ENCODE results near the gene AFF3.
"Not testable (repeated sequence)": the region's sequence is repeated elsewhere in the genome, so short reads cannot be mapped to it uniquely, and the experiment has no call there.

AFF3 gene

GRCh38 chr2:99773642-99774041 is 368.7 kb downstream of the AFF3 start:
- FAIRE-seq; DNase-seq (ENCODE audit: low spot score): not testable (repeated sequence)

GRCh38 chr2:99772591-99773331 is 369.6 kb downstream of the AFF3 start:
- FAIRE-seq (no peak), DNase-seq (ENCODE audit: low spot score) (no peak)

GRCh38 chr2:99771681-99772333 is 370.6 kb downstream of the AFF3 start:
- no peak for DNase-seq (ENCODE audit: low spot score)
- no peak for FAIRE-seq

DNA sequence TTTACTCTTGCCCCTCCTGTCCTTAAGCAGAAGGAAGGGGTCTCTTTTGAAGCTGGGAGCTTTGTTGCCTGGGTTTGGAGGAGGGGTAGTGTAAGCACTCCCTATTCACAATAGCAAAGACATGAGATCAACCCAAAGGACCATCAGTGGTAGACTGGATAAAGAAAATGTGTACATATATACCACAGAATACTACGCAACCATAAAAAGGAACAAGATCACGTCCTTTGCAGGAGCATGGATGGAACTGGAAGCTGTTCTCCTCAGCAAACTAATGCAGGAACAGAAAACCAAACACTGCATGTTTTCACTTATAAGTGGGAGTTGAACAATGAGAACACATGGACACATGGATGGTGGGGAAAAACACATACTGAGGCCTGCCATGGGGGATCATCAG is 371.5 kb downstream of the AFF3 start:
- FAIRE-seq (no peak), DNase-seq (ENCODE audit: low spot score) (no peak)

GRCh38 chr2:99765731-99766318 is 376.6 kb downstream of the AFF3 start:
- FAIRE-seq (no peak), DNase-seq (ENCODE audit: low spot score) (no peak)

DNA sequence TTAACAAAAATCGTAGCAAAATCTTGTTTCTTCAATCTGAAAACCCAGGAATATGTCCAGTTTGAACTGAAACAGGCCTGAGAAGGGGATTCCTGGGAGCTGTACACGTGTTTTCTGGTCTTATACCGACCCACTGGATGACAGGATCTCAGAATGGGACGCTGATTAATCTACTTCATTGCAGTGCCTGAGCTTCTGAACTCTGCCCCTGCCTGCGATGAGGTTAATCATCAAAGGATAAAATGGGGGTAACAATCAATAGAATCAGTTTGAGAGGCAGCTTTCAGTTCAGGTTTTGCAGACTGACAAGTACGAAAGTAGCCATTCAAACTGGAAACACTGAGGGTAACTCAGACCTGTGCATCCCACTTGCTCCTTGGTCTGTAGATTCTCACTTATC is 378.6 kb downstream of the AFF3 start:
- FAIRE-seq: no peak

GRCh38 chr2:99762714-99763113 is 379.7 kb downstream of the AFF3 start:
- no peak for FAIRE-seq
- no peak for DNase-seq (ENCODE audit: low spot score)

More for the DNA sequence above, 378.6 kb downstream of the AFF3 start:
- DNase-seq (ENCODE audit: low spot score): no peak

DNA sequence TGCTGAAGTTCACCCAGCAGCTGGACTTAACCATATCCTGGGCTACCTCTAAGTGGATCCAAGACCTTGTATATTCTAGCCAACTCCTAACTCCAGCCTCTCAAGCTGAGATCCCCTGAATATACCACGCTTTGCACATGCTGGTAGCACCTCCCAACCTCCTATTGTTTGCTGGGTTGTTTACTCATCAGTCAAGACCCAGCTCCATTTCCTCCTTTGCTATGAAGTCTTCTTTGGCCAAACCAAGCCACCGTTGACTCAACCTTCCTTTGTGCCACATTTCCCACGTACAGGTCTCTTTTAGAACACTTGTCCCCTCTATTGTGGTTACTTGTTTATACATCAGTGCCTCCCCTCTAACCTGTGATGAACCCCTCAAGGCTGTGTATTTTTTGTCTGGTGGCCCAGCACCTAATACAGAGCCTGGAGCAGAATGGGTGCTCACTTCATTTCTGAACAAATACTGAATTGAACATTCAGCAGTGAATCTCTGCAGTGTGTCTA is 384.7 kb downstream of the AFF3 start:
- DNase-seq (ENCODE audit: low spot score) (no peak), FAIRE-seq (no peak)

DNA sequence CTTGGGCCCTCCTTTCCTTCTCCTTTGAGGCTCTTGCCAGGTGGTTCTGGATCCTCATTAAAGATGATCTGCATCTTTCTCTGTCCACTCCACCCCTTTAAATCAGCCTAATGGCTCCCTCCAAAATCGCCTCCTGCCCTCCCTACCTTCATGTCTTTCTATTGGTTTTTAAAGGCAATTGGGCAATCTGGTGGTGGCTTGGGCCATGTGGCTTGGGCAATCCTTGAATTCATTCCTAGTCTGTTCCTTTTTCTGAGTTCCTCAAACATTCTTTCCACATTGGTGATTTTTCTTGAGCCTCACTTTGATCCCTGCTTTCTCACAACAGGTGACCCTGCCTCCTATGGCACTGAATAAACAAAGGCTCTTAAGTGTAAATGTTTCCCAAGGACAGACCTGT is 386.3 kb downstream of the AFF3 start:
- FAIRE-seq: no peak

GRCh38 chr2:99754210-99754609 is 388.2 kb downstream of the AFF3 start:
- no peak for FAIRE-seq
- DNase-seq (ENCODE audit: low spot score): no peak

More for the DNA sequence above, 386.3 kb downstream of the AFF3 start:
- no peak for DNase-seq (ENCODE audit: low spot score)

DNA sequence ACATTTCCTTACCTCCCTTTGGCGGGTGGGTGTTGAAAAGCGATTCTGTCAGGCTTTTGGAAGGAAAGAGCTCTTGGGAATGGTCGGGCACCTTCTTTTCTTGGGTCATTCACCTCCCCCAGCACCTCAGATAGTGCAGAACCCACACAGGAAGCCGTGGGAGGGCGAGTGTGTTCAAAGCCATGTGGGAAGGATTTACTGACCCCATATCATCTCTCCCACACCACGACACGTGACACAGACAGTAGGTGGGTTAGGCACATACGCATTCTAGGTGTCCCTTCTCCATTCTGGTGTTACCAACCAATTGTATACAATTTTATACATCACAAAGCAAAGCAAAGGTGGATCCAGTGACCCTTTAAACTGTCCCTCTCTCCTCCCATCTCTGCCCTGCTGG is 388.9 kb downstream of the AFF3 start:
- no peak for DNase-seq (ENCODE audit: low spot score)
- no peak for FAIRE-seq

DNA sequence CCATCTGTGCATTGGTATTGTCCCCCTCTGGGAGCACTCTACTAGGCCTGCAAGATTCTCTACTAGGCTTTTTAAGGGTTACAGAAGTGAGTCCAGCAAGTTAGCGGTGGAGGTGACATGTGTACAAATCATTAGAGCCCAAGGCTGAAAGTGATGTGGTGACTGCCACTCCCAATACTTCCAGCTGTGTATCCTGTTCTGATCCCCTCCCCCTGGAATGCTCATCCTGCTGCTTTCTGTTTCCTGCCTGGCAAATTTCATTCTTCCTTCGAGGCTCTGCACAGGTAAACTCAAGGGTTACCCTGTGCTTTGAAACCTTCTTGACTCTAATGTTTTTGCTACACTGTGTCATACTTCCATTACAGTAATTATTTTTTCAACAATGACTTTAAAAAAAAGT is 394.0 kb downstream of the AFF3 start:
- FAIRE-seq: no peak
- no peak for DNase-seq (ENCODE audit: low spot score)

DNA sequence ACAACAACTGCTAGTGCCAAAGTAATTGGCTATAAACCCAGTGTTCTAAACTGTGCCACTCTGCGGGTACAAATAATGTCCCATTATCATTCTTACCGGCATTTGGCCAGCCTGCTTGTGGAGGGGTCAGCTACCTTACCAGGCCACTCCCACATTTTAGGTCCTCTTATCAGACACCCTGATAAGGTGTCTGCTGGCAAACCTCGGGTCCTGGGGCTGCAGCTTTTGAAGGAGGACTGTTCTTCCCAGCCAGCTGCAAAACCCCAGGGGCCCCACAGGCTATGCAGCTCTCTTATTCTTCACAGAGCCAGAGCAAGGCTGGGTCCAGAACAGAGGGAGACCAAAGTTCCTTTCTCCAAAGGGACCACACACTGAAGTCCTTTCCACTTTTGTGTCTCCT is 394.5 kb downstream of the AFF3 start:
- FAIRE-seq (no peak), DNase-seq (ENCODE audit: low spot score) (no peak)

GRCh38 chr2:99743146-99743545 is 399.2 kb downstream of the AFF3 start:
- FAIRE-seq (no peak), DNase-seq (ENCODE audit: low spot score) (no peak)

DNA sequence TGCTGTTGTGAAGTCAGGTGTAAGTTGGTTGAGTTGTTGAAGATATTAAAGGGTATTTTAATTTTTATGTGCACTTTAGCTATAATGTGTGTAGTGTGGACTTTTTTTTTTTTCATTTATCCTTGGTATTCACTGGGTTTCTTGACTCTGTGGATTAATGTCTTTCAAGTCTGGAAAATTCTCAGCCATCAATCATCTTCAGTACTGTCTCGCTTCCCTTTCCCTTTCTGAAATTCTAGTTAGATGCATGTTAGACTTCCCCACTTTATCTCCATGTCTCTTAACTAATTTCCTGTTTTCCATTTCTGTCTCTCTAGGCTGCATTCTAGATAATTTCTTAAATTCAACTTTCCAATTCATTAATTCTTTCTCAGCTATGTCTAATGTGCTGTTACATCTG is 404.9 kb downstream of the AFF3 start:
- FAIRE-seq (no peak), DNase-seq (ENCODE audit: low spot score) (no peak)

DNA sequence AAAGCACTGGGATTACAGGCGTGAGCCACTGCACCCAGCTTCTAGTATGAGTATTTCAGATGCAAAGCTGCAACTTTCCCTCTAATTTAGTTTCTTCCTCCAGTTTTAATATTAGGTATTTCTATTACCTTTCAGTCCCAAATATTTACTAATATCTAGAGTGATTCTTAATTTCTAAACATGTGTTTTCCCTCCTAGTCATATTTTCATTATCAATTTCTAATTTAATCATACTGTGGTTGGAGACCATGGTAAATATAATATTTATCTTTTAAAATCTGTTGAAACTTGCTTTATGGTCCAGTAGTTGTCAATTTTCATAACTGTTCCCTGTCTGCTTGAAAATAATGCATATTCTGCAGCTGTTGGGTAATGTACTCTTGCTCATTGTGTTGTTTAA is 406.6 kb downstream of the AFF3 start:
- DNase-seq (ENCODE audit: low spot score): no peak
- FAIRE-seq: no peak

- DNase-seq (ENCODE audit: low spot score); FAIRE-seq: not testable (repeated sequence)
Observed at GRCh38 chr2:99735314-99735713, 407.1 kb downstream of the AFF3 start.

GRCh38 chr2:99734236-99734635 is 408.2 kb downstream of the AFF3 start:
- DNase-seq (ENCODE audit: low spot score) (no peak), FAIRE-seq (no peak)

DNA sequence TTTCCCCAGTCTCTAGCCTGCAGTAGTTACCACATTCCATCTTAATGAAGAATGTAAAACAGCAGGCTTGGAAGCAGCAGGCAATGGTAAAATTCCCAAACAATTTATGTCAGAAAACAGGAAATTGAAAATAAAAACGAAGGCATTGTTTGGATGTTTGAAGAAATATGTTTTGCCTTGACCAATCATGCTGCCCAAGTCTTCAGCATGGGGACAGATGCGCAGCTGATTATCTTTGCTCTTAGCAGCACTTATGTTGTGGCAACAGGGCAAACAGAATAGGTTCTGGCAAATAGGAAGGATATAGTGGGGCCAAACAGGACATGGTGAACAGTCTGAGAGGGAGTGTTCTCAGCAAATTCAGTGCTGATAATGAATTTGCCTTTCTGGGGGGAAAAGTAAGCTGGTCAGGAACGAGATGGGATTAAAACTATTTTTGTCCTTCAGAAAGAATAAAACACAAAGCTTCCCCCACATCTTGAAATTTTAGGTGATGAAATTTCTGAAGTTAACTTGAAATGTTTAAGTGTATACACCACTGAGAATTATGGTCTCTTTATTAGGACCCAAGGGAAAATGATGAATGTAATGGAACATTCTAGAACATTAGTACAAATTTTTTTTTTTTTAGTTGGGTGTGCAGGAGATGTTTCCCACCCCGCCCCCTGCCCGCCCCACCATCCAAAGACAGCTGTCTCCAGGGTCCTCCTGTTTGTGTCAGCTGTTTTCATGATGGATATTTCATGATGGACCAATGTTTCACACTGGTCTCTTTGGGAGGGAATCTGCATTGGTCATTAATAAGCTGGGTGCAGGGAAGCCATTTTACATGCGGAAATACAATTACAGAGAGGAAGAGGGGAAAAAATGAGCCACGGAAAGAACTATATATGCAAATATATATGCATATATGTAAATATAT is 413.0 kb downstream of the AFF3 start:
- FAIRE-seq: no peak
- DNase-seq (ENCODE audit: low spot score): no peak

DNA sequence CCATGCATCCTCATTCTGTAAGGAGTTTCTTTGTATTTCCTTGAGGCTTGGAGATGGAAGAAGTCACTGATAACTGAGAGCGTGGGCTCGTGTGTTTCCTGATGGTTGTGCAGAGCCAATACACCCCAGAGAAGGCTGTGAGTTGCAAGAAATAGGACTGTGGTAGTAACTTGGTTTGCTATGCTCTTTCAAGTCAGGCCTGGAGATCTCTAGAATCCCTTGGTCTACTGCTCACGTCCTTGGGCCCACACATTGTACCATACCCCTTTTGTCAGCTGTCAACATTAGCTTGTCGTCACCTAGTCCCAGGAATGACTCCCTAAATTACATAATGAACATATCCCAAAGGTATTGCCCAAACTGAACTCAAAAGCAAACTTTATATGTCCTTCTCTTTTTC is 414.2 kb downstream of the AFF3 start:
- no peak for FAIRE-seq

GRCh38 chr2:99727199-99727598 is 415.2 kb downstream of the AFF3 start:
- FAIRE-seq: no peak
- no peak for DNase-seq (ENCODE audit: low spot score)

More for the DNA sequence above, 414.2 kb downstream of the AFF3 start:
- DNase-seq (ENCODE audit: low spot score): no peak
